Heart left ventricle (tissue), 13 donors: ENCODE measurements around the gene ADPRHL1.

Source experiments
- POLR2A ChIP-seq, 2 donors: fragments of 450-650 bp; IDR thresholded peaks; one replicate each; pipeline ENCODE4 v1.6.1; 2017; ENCODE audit warnings: antibody characterized with exemption in 2 of 2, mild to moderate bottlenecking in 2 of 2, moderate library complexity in 2 of 2
- TF ChIP-seq, protein P1 (sequence below), 12 donors: fragments of 200-600 bp; sonication (generic) in 4 of 12; IDR thresholded peaks; one replicate each; pipeline versions ENCODE4 v1.5.0 to v1.8.0; 2018 to 2022; ENCODE audit warnings: antibody characterized with exemption in 12 of 12, mild to moderate bottlenecking in 5 of 12
- donor health status: ischemic (EF 13 %, LVEDD 7.1; RV severe dilation, severe dysfunction).
- donor health status: DM: no; HTN: yes; CAD: no.
- donor health status: DM: no; HTN: no; CAD: no.
- donor health status: ischemic (EF 25% LVEDD 6.9; RV normal size, moderate dysfunction).
- donor health status: ischemic (EF 25% LVEDD 5.7; RV mildly dilated, moderate dysfunction).
- donor health status: ischemic (EF 35%, LVEDD 5.7; RV mildly dilated, moderate dysfunction).
- donor health status: nonischemic (EF 11% LVEDD 7.7; RV severe dilation, severe dysfunction).
- donor health status: DM: yes; HTN: yes; CAD: no.
- donor health status: PGD.
- donor health status: ischemic (EF 29% LVEDD 5.4; RV normal size, mild dysfunction).
- donor health status: nonischemic (EF 23%, LVEDD 6.1; RV moderate dilation, normal function).

DNA sequence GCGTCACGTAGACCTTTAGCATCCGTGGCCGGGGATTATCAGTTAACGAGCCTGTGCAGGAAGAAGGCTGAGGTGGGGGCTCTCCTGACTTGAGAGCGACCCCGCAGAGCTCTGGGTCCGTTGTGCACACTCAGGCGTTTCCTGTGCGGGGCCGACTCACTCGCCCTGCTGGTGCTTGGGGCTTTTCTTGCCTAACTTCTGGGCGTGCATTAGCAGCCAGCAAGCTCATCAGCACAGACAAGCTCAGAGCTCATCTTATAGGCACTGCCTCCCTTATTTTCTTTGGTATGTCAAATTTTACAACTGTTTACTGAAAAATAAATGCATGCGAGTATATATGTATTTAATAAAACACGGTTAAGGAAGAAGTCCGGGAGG, 23.7 kb downstream of the ADPRHL1 start:
- TF ChIP-seq, protein P1, sequence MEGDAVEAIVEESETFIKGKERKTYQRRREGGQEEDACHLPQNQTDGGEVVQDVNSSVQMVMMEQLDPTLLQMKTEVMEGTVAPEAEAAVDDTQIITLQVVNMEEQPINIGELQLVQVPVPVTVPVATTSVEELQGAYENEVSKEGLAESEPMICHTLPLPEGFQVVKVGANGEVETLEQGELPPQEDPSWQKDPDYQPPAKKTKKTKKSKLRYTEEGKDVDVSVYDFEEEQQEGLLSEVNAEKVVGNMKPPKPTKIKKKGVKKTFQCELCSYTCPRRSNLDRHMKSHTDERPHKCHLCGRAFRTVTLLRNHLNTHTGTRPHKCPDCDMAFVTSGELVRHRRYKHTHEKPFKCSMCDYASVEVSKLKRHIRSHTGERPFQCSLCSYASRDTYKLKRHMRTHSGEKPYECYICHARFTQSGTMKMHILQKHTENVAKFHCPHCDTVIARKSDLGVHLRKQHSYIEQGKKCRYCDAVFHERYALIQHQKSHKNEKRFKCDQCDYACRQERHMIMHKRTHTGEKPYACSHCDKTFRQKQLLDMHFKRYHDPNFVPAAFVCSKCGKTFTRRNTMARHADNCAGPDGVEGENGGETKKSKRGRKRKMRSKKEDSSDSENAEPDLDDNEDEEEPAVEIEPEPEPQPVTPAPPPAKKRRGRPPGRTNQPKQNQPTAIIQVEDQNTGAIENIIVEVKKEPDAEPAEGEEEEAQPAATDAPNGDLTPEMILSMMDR (IDR thresholded peaks at IDR 0.05), result no peak
- TF ChIP-seq POLR2A (IDR thresholded peaks at IDR 0.05), result no peak
